Cardiac muscle cell (in vitro differentiated cells and primary cell): ENCODE data around the gene SDC1. TPM values are rescaled to one million over a fixed set of nuclear protein-coding genes. Genes with fewer than 3 reads are reported as not detected.
"Not testable (repeated sequence)": the region's sequence is repeated elsewhere in the genome, so short reads cannot be mapped to it uniquely, and the experiment has no call there.

Source experiments
- DNase-seq, 2 donors: peaks; one replicate each; pipeline versions ENCODE4 v3.0.0 to v3.0.0-alpha.2; 2010 to 2017; ENCODE audit warnings: low read depth in 1 of 2, low spot score in 1 of 2
- H3K27ac ChIP-seq: fragments of 200-600 bp; sonication (generic); 2 replicates; pipeline ENCODE4 v1.5.1; 2016
- H3K27me3 ChIP-seq: fragments of 200-600 bp; sonication (generic); 2 replicates; pipeline ENCODE4 v1.6.0; 2016; ENCODE audit warnings: control low read depth
- H3K36me3 ChIP-seq: fragments of 200-600 bp; sonication (generic); 2 replicates; pipeline ENCODE4 v1.5.1; 2016; ENCODE audit warnings: control low read depth
- H3K4me1 ChIP-seq: fragments of 200-600 bp; sonication (generic); 2 replicates; pipeline ENCODE4 v1.8.1; 2017; ENCODE audit warnings: low read depth, mild to moderate bottlenecking, mixed run types
- H3K4me3 ChIP-seq: fragments of 200-600 bp; sonication (generic); 2 replicates; pipeline ENCODE4 v1.5.1; 2016; ENCODE audit warnings: mild to moderate bottlenecking
- H3K9me3 ChIP-seq: fragments of 200-600 bp; sonication (generic); 2 replicates; pipeline ENCODE4 v1.5.1; 2017; ENCODE audit warnings: low read depth, mild to moderate bottlenecking, control low read depth
- polyA plus RNA-seq: library from polyadenylated mRNA; unstranded; fragments of >200 nt; fragmentation: Nextera tagmentation; extraction: Ambion mirVana; gene quantifications from 2 replicates; pipeline ENCODE4 v1.2.1, GENCODE V29; 2016
- total RNA-seq: library from RNA; depleted of rRNA; stranded (reverse); fragments of >200 nt; gene quantifications from 2 replicates; pipeline ENCODE4 v1.2.3, GENCODE V29; 2016
- TF ChIP-seq, protein P1 (sequence below): IDR thresholded peaks from 2 replicates; pipeline ENCODE4 v1.5.1; 2012; ENCODE audit warnings: low read depth, mild to moderate bottlenecking, low read length

SDC1 gene
- total RNA-seq: 13.3 and 13.5 TPM in 2 replicates
- 12.9 and 14.0 TPM in 2 replicates for polyA plus RNA-seq

DNA sequence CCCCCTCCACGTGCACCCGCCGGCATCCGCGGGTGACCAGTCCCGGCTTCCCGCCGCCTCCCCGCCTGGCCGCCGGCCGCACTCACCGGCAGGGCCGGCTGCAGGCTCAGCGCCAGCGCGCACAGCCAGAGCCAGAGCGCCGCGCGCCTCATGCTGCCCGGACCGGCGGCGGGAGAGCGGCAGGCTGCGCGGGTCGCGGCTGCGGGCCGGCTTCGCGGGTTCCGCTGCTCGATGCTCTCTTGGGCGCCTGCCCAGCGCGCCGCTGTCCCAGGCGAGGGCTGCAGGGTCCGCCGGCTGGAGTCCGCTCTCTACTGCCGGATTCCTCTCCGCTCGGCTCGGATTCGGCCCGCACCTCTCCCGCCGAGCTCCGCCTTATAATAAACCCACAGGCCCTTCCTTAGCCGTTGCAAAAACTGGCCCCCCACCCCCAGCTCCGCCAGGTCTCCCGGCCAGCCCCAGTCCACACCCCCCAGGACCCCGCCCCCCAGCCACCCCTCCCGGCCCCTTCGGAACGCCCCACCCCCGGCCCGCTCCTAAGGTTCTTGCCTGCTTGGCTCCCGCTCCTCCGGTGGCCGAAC lies at the start of gene SDC1:
Gene SDC1, minus strand, starts transcription at position 415 of the 578 bp plus-strand sequence. Its CDS starts 263 bp downstream, at position 152.
- Histone ChIP-seq H3K27me3 (peaks cover 15% of the 10 kb centered on the region), H3K9me3 (no peaks in the 10 kb centered on the region), H3K4me1 (no peaks in the 10 kb centered on the region), H3K27ac (no peak within 1 kb of the TSS), H3K4me3 (peak within 1 kb of the TSS; percentile 64), H3K36me3 (no peaks in the 10 kb centered on the region)
- TF ChIP-seq, protein P1, sequence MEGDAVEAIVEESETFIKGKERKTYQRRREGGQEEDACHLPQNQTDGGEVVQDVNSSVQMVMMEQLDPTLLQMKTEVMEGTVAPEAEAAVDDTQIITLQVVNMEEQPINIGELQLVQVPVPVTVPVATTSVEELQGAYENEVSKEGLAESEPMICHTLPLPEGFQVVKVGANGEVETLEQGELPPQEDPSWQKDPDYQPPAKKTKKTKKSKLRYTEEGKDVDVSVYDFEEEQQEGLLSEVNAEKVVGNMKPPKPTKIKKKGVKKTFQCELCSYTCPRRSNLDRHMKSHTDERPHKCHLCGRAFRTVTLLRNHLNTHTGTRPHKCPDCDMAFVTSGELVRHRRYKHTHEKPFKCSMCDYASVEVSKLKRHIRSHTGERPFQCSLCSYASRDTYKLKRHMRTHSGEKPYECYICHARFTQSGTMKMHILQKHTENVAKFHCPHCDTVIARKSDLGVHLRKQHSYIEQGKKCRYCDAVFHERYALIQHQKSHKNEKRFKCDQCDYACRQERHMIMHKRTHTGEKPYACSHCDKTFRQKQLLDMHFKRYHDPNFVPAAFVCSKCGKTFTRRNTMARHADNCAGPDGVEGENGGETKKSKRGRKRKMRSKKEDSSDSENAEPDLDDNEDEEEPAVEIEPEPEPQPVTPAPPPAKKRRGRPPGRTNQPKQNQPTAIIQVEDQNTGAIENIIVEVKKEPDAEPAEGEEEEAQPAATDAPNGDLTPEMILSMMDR: no peak
- peak; percentile 58 to 80 for DNase-seq

GRCh38 chr2:20273042-20273441 lies 48.1 kb upstream of the SDC1 start:
- TF ChIP-seq, protein P1: no peak
- H3K27me3 ChIP-seq: no peaks in the 10 kb centered on the region
- no peaks in the 10 kb centered on the region for H3K9me3 ChIP-seq
- H3K27ac ChIP-seq: no peak overlapping the region
- no peak for DNase-seq
- no peaks in the 10 kb centered on the region for H3K4me1 ChIP-seq
- H3K4me3 ChIP-seq: no peak overlapping the region
- peaks cover 21% of the 10 kb centered on the region for H3K36me3 ChIP-seq

DNA sequence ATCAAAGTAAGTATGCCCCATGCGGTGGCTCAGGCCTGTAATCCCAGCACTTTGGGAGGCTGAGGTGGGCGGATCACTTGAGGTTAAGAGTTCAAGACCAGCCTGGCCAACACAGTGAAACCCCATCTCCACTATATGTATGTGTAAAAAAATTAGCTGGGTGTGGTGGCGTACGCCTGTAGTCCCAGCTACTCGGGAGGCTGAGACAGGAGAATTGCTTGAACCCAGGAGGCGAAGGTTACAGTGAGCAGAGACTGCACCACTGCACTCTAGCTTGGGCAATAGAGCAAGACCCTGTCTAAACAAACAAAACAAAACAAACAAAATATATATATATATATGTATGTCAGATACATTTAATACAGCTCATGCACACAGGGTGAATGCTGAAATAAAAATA lies 43.4 kb upstream of the SDC1 start:
- not testable (repeated sequence) for H3K9me3 ChIP-seq, H3K27ac ChIP-seq, H3K4me1 ChIP-seq, H3K4me3 ChIP-seq, H3K27me3 ChIP-seq, DNase-seq
- H3K36me3 ChIP-seq: peaks cover 19% of the 10 kb centered on the region

GRCh38 chr2:20267529-20267928 lies 42.6 kb upstream of the SDC1 start:
- Histone ChIP-seq H3K36me3 (peaks cover 21% of the 10 kb centered on the region), H3K4me3 (no peak overlapping the region), H3K4me1 (no peaks in the 10 kb centered on the region), H3K9me3 (no peaks in the 10 kb centered on the region), H3K27me3 (no peaks in the 10 kb centered on the region), H3K27ac (no peak overlapping the region)
- no peak for DNase-seq
- TF ChIP-seq, protein P1: no peak

GRCh38 chr2:20264629-20265028 lies 39.7 kb upstream of the SDC1 start:
- Histone ChIP-seq H3K4me3 (no peak overlapping the region), H3K9me3 (no peaks in the 10 kb centered on the region), H3K36me3 (peaks cover 35% of the 10 kb centered on the region), H3K27ac (no peak overlapping the region), H3K27me3 (no peaks in the 10 kb centered on the region), H3K4me1 (no peaks in the 10 kb centered on the region)
- TF ChIP-seq, protein P1: no peak
- no peak for DNase-seq

- Histone ChIP-seq H3K4me1 (no peaks in the 10 kb centered on the region), H3K4me3 (no peak overlapping the region), H3K27me3 (no peaks in the 10 kb centered on the region), H3K27ac (no peak overlapping the region), H3K9me3 (no peaks in the 10 kb centered on the region), H3K36me3 (peaks cover 77% of the 10 kb centered on the region)
- TF ChIP-seq, protein P1: no peak
- DNase-seq: no peak
These were observed 32.5 kb upstream of the SDC1 start for GRCh38 chr2:20257411-20257810.
